HEK293 (cell line): ENCODE measurements around the gene PERM1.

ENCODE experiments used
- CTCF ChIA-PET: fragments of 350-600 bp; formaldehyde crosslinking; extraction: SDS; loops from one replicate; lab custom pipeline; 2021; ENCODE audit warnings: antibody characterized with exemption; lab: Yijun Ruan, JAX
- POLR2A ChIA-PET: fragments of 300-600 bp; formaldehyde crosslinking; extraction: SDS; loops from one replicate; lab custom pipeline; 2020; ENCODE audit warnings: antibody characterized with exemption, inconsistent platforms; lab: Yijun Ruan, JAX
- H3K27ac ChIP-seq: fragments of 200-500 bp; sonication (Bioruptor generic); 2 replicates; pipeline ENCODE4 v1.5.1; 2014; ENCODE audit warnings: low read depth, low read length, control low read depth, inconsistent platforms; ENCODE audit errors: extremely low read depth
- H3K36me3 ChIP-seq, 2 experiments: fragments of 200-500 bp in 1 of 2; sonication (Bioruptor generic) in 1 of 2; 1 replicate in 1 of 2; 2 replicates in 1 of 2; pipeline ENCODE4 v1.5.1; 2014 to 2017; ENCODE audit warnings: inconsistent platforms in 2 of 2, low read length in 2 of 2; ENCODE audit not compliant: control insufficient read depth in 2 of 2, insufficient read depth in 1 of 2
- H3K4me1 ChIP-seq: fragments of 200-500 bp; sonication (Bioruptor generic); 2 replicates; pipeline ENCODE4 v1.5.1; 2014; ENCODE audit warnings: mild to moderate bottlenecking, low read length, inconsistent platforms; ENCODE audit not compliant: control insufficient read depth, insufficient read depth
- H3K4me3 ChIP-seq: 2 replicates; pipeline ENCODE4 v1.5.1; 2011; ENCODE audit warnings: low read depth, mild to moderate bottlenecking, control low read depth, low read length, moderate library complexity
- H3K9me3 ChIP-seq: fragments of 200-500 bp; sonication (Bioruptor generic); 2 replicates; pipeline ENCODE4 v1.5.1; 2014; ENCODE audit warnings: low read depth, low read length, inconsistent platforms; ENCODE audit not compliant: control insufficient read depth, insufficient read depth
- BCL11A ChIP-seq: fragments of 450-650 bp; formaldehyde crosslinking; IDR thresholded peaks from 2 replicates; pipeline ENCODE4 v1.5.1; 2016; ENCODE audit warnings: low read depth, missing biosample characterization, missing genetic modification characterization
- BCL11B ChIP-seq: fragments of 450-650 bp; formaldehyde crosslinking; IDR thresholded peaks from 2 replicates; pipeline ENCODE4 v1.5.1; 2016; ENCODE audit warnings: low read depth, missing biosample characterization, missing genetic modification characterization
- EGR2 ChIP-seq: fragments of 450-650 bp; formaldehyde crosslinking; IDR thresholded peaks from 2 replicates; pipeline ENCODE4 v1.5.1; 2016; ENCODE audit warnings: low read depth, missing biosample characterization, missing genetic modification characterization
- GLIS1 ChIP-seq: fragments of 450-650 bp; formaldehyde crosslinking; IDR thresholded peaks from 2 replicates; pipeline ENCODE4 v1.5.1; 2016; ENCODE audit warnings: missing biosample characterization, missing genetic modification characterization
- KLF1 ChIP-seq: fragments of 450-650 bp; formaldehyde crosslinking; IDR thresholded peaks from 2 replicates; pipeline ENCODE4 v1.5.1; 2016; ENCODE audit warnings: missing biosample characterization, missing genetic modification characterization
- PATZ1 ChIP-seq: fragments of 450-650 bp; formaldehyde crosslinking; IDR thresholded peaks from 2 replicates; pipeline ENCODE4 v1.5.1; 2016; ENCODE audit warnings: missing biosample characterization, missing genetic modification characterization
- PRDM1 ChIP-seq: fragments of 450-650 bp; formaldehyde crosslinking; IDR thresholded peaks from 2 replicates; pipeline ENCODE4; 2016; ENCODE audit warnings: missing biosample characterization, missing genetic modification characterization
- SP7 ChIP-seq: fragments of 450-650 bp; formaldehyde crosslinking; IDR thresholded peaks from 2 replicates; pipeline ENCODE4 v1.5.1; 2016; ENCODE audit warnings: missing biosample characterization, missing genetic modification characterization
- TRIM28 ChIP-seq: IDR thresholded peaks from 2 replicates; pipeline ENCODE4 v1.6.1; 2011; ENCODE audit warnings: low read length, control low read depth, borderline replicate concordance
- WT1 ChIP-seq: fragments of 450-650 bp; formaldehyde crosslinking; IDR thresholded peaks from 2 replicates; pipeline ENCODE4 v1.5.1; 2016; ENCODE audit warnings: missing biosample characterization, missing genetic modification characterization
- ZBTB11 ChIP-seq: fragments of 450-650 bp; formaldehyde crosslinking; conservative IDR thresholded peaks from 2 replicates; pipeline ENCODE4 v1.5.1; 2016; ENCODE audit warnings: low read depth, missing biosample characterization, missing genetic modification characterization
- ZBTB44 ChIP-seq: fragments of 450-650 bp; IDR thresholded peaks from 2 replicates; pipeline ENCODE4 v1.5.1; 2018; ENCODE audit warnings: missing biosample characterization, mild to moderate bottlenecking, missing genetic modification characterization
- ZEB2 ChIP-seq: fragments of 450-650 bp; formaldehyde crosslinking; IDR thresholded peaks from 2 replicates; pipeline ENCODE4 v1.5.1; 2016; ENCODE audit warnings: missing biosample characterization, missing genetic modification characterization
- ZNF10 ChIP-seq: fragments of 450-650 bp; formaldehyde crosslinking; IDR thresholded peaks from 2 replicates; pipeline ENCODE4 v1.5.1; 2017; ENCODE audit warnings: missing biosample characterization, missing genetic modification characterization
- ZNF23 ChIP-seq: fragments of 450-650 bp; formaldehyde crosslinking; IDR thresholded peaks from 2 replicates; pipeline ENCODE4 v1.5.1; 2016; ENCODE audit warnings: missing biosample characterization, missing genetic modification characterization, borderline replicate concordance
- ZNF280D ChIP-seq: fragments of 450-650 bp; formaldehyde crosslinking; IDR thresholded peaks from 2 replicates; pipeline ENCODE4 v1.5.1; 2016; ENCODE audit warnings: missing biosample characterization, missing genetic modification characterization
- ZNF335 ChIP-seq: fragments of 450-650 bp; formaldehyde crosslinking; conservative IDR thresholded peaks from 2 replicates; pipeline ENCODE4 v1.5.1; 2016; ENCODE audit warnings: missing biosample characterization, missing genetic modification characterization
- ZNF341 ChIP-seq: fragments of 450-650 bp; formaldehyde crosslinking; IDR thresholded peaks from 2 replicates; pipeline ENCODE4; 2016; ENCODE audit warnings: low read depth, missing biosample characterization, missing genetic modification characterization
- ZNF529 ChIP-seq: fragments of 450-650 bp; formaldehyde crosslinking; IDR thresholded peaks from 2 replicates; pipeline ENCODE4 v1.5.1; 2017; ENCODE audit warnings: missing genetic modification characterization, missing biosample characterization; ENCODE audit not compliant: insufficient replicate concordance
- ZNF600 ChIP-seq: fragments of 450-650 bp; formaldehyde crosslinking; IDR thresholded peaks from 2 replicates; pipeline ENCODE4 v1.5.1; 2016; ENCODE audit warnings: missing biosample characterization, missing genetic modification characterization
- ZSCAN16 ChIP-seq: fragments of 450-650 bp; formaldehyde crosslinking; IDR thresholded peaks from 2 replicates; pipeline ENCODE4 v1.5.1; 2016; ENCODE audit warnings: missing biosample characterization, missing genetic modification characterization
- ZSCAN18 ChIP-seq: fragments of 450-650 bp; formaldehyde crosslinking; IDR thresholded peaks from 2 replicates; pipeline ENCODE4 v1.5.1; 2016; ENCODE audit warnings: missing biosample characterization, missing genetic modification characterization

Gene PERM1

GRCh38 chr1:933603-933940 lies 48.3 kb downstream of the PERM1 start (continued):
- peak; percentile 40; the same call in 1 of the 2 replicates for TF ChIP-seq ZNF341 (tag by site-specific recombination)
- peak; percentile 71 for TF ChIP-seq ZEB2 (tag by site-specific recombination)
- TF ChIP-seq PATZ1 (tag by site-specific recombination): peak; percentile 84
- no peak for TF ChIP-seq ZSCAN16
- TF ChIP-seq ZNF335 (tag by site-specific recombination): 0 out of 2 replicates have a peak, but pooled peaks have one; percentile 21
- peak; percentile 23; the same call in 1 of the 2 replicates for TF ChIP-seq EGR2 (tag by site-specific recombination)
- 0 out of 2 replicates have a peak, but pooled peaks have one; percentile 26 for TF ChIP-seq KLF1 (tag by site-specific recombination)
- 0 out of 2 replicates have a peak, but pooled peaks have one; percentile 15 for TF ChIP-seq WT1 (tag by site-specific recombination)
- peak; percentile 100 for TF ChIP-seq GLIS1 (tag by site-specific recombination)

- POLR2A ChIA-PET: interaction anchor here (0.6 to 6.5 kb wide), 4 partner anchors 9 to 41 kb away, joined by 3 to 111 read pairs (median 6); no protein-coding TSS in a partner anchor
- peaks cover 30% of the 10 kb centered on the region for H3K4me1 ChIP-seq
- no peak overlapping the region for H3K4me3 ChIP-seq
- H3K9me3 ChIP-seq: no peaks in the 10 kb centered on the region
- peak overlapping the region; percentile 82; the same call in 1 of the 2 replicates for H3K27ac ChIP-seq
- peaks cover 0 to 49% of the 10 kb centered on the region in 2 experiments; a peak in 1 of 3 replicates for H3K36me3 ChIP-seq
- CTCF ChIA-PET: interaction anchor here (0.9 to 1.4 kb wide), 3 partner anchors 10 to 69 kb away, joined by 3 to 6 read pairs (median 5); no protein-coding TSS in a partner anchor
- TF ChIP-seq TRIM28: no peak
- TF ChIP-seq ZSCAN18 (tag by site-specific recombination): no peak
- TF ChIP-seq ZNF280D (tag by site-specific recombination): no peak
- no peak for TF ChIP-seq ZNF10 (tag by site-specific recombination)
- TF ChIP-seq PRDM1 (tag by site-specific recombination): no peak
- TF ChIP-seq ZNF23: no peak
- no peak for TF ChIP-seq EGR2 (tag by site-specific recombination)
- TF ChIP-seq BCL11A (tag by site-specific recombination): peak; percentile 43
- peak; percentile 44 for TF ChIP-seq BCL11B (tag by site-specific recombination)
- no peak for TF ChIP-seq ZNF529
- TF ChIP-seq ZNF600 (tag by site-specific recombination): peak; percentile 90
- TF ChIP-seq SP7: no peak
- no peak for TF ChIP-seq ZBTB44 (tag by site-specific recombination)
- no peak for TF ChIP-seq WT1 (tag by site-specific recombination)
- TF ChIP-seq ZBTB11: no peak
These were observed 48.9 kb downstream of the PERM1 start for GRCh38 chr1:932776-933602.
